IMR-90 (cell line): ENCODE data around the gene CHI3L1. TPM values are rescaled to one million over a fixed set of nuclear protein-coding genes. Genes with fewer than 3 reads are reported as not detected.

Experiments used
- ATAC-seq: fragments of 200-7000 bp; cut with Tn5 transposase; 2 replicates; pipeline ENCODE4 v1.9.1; 2020; ENCODE audit warnings: low read depth, mild to moderate bottlenecking, moderate library complexity
- BruUV-seq: library from RNA; stranded (reverse); fragments of 400-500 nt; replicated peaks from 2 replicates; lab custom pipeline; 2021; lab: Mats Ljungman, UMichigan
- CTCF ChIA-PET: fragments of 300-600 bp; formaldehyde crosslinking; extraction: SDS; loops from one replicate; lab custom pipeline; 2021; ENCODE audit warnings: antibody characterized with exemption; lab: Yijun Ruan, JAX
- POLR2A ChIA-PET: fragments of 300-600 bp; sonication (Branson Sonifier 250); formaldehyde crosslinking; loops from one replicate; lab custom pipeline; 2022; ENCODE audit warnings: antibody characterized with exemption; ENCODE audit not compliant: unreplicated experiment; lab: Charles Lee
- DNase-seq: peaks from one replicate; pipeline ENCODE4 v3.0.0; 2013
- H2AFZ ChIP-seq: replicated peaks from 2 replicates; pipeline ENCODE3; 2013; ENCODE audit warnings: low read length, mild to moderate bottlenecking; ENCODE audit not compliant: poor library complexity
- H2AK5ac ChIP-seq: 2 replicates; pipeline ENCODE4 v1.6.1; 2013; ENCODE audit warnings: low read depth, low read length, inconsistent platforms
- H2AK9ac ChIP-seq: replicated peaks from 2 replicates; pipeline ENCODE3; 2013; ENCODE audit warnings: mild to moderate bottlenecking, low read depth, low read length, moderate library complexity; ENCODE audit not compliant: poor library complexity
- H2BK120ac ChIP-seq: 2 replicates; pipeline ENCODE4 v1.6.1; 2013; ENCODE audit warnings: low read depth, low read length, inconsistent platforms
- H2BK15ac ChIP-seq: 3 replicates; pipeline ENCODE4 v1.6.1; 2013; ENCODE audit warnings: low read depth, low read length, inconsistent platforms
- H2BK20ac ChIP-seq: 2 replicates; pipeline ENCODE4 v1.6.1; 2013; ENCODE audit warnings: low read depth, mild to moderate bottlenecking, inconsistent platforms, low read length, moderate library complexity
- H2BK5ac ChIP-seq: 2 replicates; pipeline ENCODE4 v1.6.1; 2013; ENCODE audit warnings: mild to moderate bottlenecking, low read depth, low read length, inconsistent platforms; ENCODE audit not compliant: poor library complexity, severe bottlenecking
- H3K14ac ChIP-seq: replicated peaks from 2 replicates; pipeline ENCODE4 v1.6.1; 2013; ENCODE audit warnings: low read depth, low read length, inconsistent platforms
- H3K18ac ChIP-seq: 2 replicates; pipeline ENCODE4 v1.6.1; 2013; ENCODE audit warnings: low read depth, low read length, control low read depth
- H3K23ac ChIP-seq: 2 replicates; pipeline ENCODE4 v1.6.1; 2013; ENCODE audit warnings: low read depth, low read length, inconsistent platforms
- H3K27ac ChIP-seq: 2 replicates; pipeline ENCODE4 v1.5.1; 2013; ENCODE audit warnings: mild to moderate bottlenecking, control low read depth, low read length; ENCODE audit not compliant: insufficient read depth
- H3K27me3 ChIP-seq: 2 replicates; pipeline ENCODE4 v1.6.1; 2013; ENCODE audit warnings: low read length; ENCODE audit not compliant: control insufficient read depth, insufficient read depth
- H3K36me3 ChIP-seq: 2 replicates; pipeline ENCODE4 v1.6.1; 2013; ENCODE audit warnings: low read length, mixed read lengths; ENCODE audit not compliant: control insufficient read depth, insufficient read depth
- H3K4ac ChIP-seq: 2 replicates; pipeline ENCODE4 v1.6.1; 2013; ENCODE audit warnings: low read depth, low read length, inconsistent platforms
- H3K4me1 ChIP-seq: 2 replicates; pipeline ENCODE4 v1.6.1; 2013; ENCODE audit warnings: low read length, mixed read lengths; ENCODE audit not compliant: control insufficient read depth, insufficient read depth
- H3K4me2 ChIP-seq: 2 replicates; pipeline ENCODE4 v1.6.1; 2013; ENCODE audit warnings: low read depth, mild to moderate bottlenecking, control low read depth, low read length, moderate library complexity
- H3K4me3 ChIP-seq: 2 replicates; pipeline ENCODE4 v1.5.1; 2013; ENCODE audit warnings: low read depth, mild to moderate bottlenecking, control low read depth, low read length, moderate library complexity; ENCODE audit not compliant: insufficient read depth
- H3K56ac ChIP-seq: 2 replicates; pipeline ENCODE4 v1.6.1; 2013; ENCODE audit warnings: low read length, inconsistent platforms; ENCODE audit not compliant: insufficient read depth; ENCODE audit errors: extremely low read depth
- H3K79me1 ChIP-seq, 2 experiments: 2 replicates each; pipeline ENCODE4 v1.6.1; 2013; ENCODE audit warnings: low read length in 2 of 2, inconsistent platforms in 1 of 2, low read depth in 1 of 2
- H3K9ac ChIP-seq: 2 replicates; pipeline ENCODE4 v1.6.1; 2013; ENCODE audit warnings: low read depth, low read length, control low read depth
- H3K9me1 ChIP-seq: 2 replicates; pipeline ENCODE4 v1.6.1; 2013; ENCODE audit warnings: low read length, inconsistent platforms; ENCODE audit not compliant: insufficient read depth
- H3K9me3 ChIP-seq: 2 replicates; pipeline ENCODE4 v1.6.1; 2013; ENCODE audit warnings: low read length; ENCODE audit not compliant: control insufficient read depth, insufficient read depth
- H4K20me1 ChIP-seq: 2 replicates; pipeline ENCODE4 v1.6.1; 2013; ENCODE audit warnings: low read length, inconsistent platforms; ENCODE audit not compliant: insufficient read depth
- H4K5ac ChIP-seq: 2 replicates; pipeline ENCODE4 v1.6.1; 2013; ENCODE audit warnings: mild to moderate bottlenecking, low read depth, low read length, control low read depth
- H4K8ac ChIP-seq, 2 experiments: 2 replicates each; pipeline ENCODE4 v1.6.1; 2013; ENCODE audit warnings: low read depth in 2 of 2, low read length in 2 of 2, control low read depth in 1 of 2, inconsistent platforms in 1 of 2
- H4K91ac ChIP-seq: 2 replicates; pipeline ENCODE4 v1.6.1; 2013; ENCODE audit warnings: low read depth, low read length, inconsistent platforms; ENCODE audit not compliant: insufficient read depth
- BHLHE40 ChIP-seq: fragments of 150-350 bp; IDR thresholded peaks from 2 replicates; pipeline ENCODE4 v1.6.1; 2016; ENCODE audit warnings: mild to moderate bottlenecking, low read depth, low read length
- CEBPB ChIP-seq: IDR thresholded peaks from 2 replicates; pipeline ENCODE4 v1.6.1; 2012; ENCODE audit warnings: low read depth, low read length, improper control_type of control experiment
- CHD1 ChIP-seq: IDR thresholded peaks from 2 replicates; pipeline ENCODE4 v1.6.1; 2012; ENCODE audit warnings: low read depth, low read length, improper control_type of control experiment
- FOS ChIP-seq: fragments of 150-350 bp; IDR thresholded peaks from 2 replicates; pipeline ENCODE4 v1.6.1; 2016; ENCODE audit warnings: low read depth, low read length
- MAFK ChIP-seq: IDR thresholded peaks from 2 replicates; pipeline ENCODE4 v1.6.1; 2012; ENCODE audit warnings: low read depth, low read length, improper control_type of control experiment
- MAZ ChIP-seq: IDR thresholded peaks from 2 replicates; pipeline ENCODE4 v1.6.1; 2012; ENCODE audit warnings: low read depth, mild to moderate bottlenecking, low read length, improper control_type of control experiment, moderate library complexity, borderline replicate concordance
- MXI1 ChIP-seq: IDR thresholded peaks from 2 replicates; pipeline ENCODE4 v1.6.1; 2012; ENCODE audit warnings: low read depth, mild to moderate bottlenecking, low read length, moderate library complexity, borderline replicate concordance
- NFE2L2 ChIP-seq: fragments of 150-350 bp; IDR thresholded peaks from 2 replicates; pipeline ENCODE4 v1.6.1; 2016; ENCODE audit warnings: low read depth, mild to moderate bottlenecking, low read length
- POLR2A ChIP-seq: IDR thresholded peaks from 2 replicates; pipeline ENCODE4 v1.6.1; 2012; ENCODE audit warnings: mild to moderate bottlenecking, low read depth, low read length
- RAD21 ChIP-seq: IDR thresholded peaks from 2 replicates; pipeline ENCODE4 v1.6.1; 2012; ENCODE audit warnings: low read length, improper control_type of control experiment
- SMC3 ChIP-seq: fragments of 150-350 bp; IDR thresholded peaks from 2 replicates; pipeline ENCODE4 v1.6.1; 2016; ENCODE audit warnings: low read depth, mild to moderate bottlenecking, antibody characterized with exemption, low read length, moderate library complexity
- WGBS, 2 experiments: methylation state at CpG; one replicate each; pipeline versions ENCODE4 v1.1.5 to v1.1.7; 2013; ENCODE audit warnings: missing lambda C conversion rate in 2 of 2; ENCODE audit not compliant: insufficient read length in 1 of 2; ENCODE audit errors: extremely low coverage in 2 of 2; 5-methylcytosine and 5-hydroxymethylcytosine counted together
- dilution Hi-C: fragments of 300-500 bp; cut with HindIII; formaldehyde crosslinking; loops from one replicate; pipeline ENCODE4 v1.14.3; 2018; ENCODE audit warnings: low sequenced_read_pairs; ENCODE audit not compliant: unreplicated experiment
- in situ Hi-C: fragments of 300-500 bp; cut with MboI; formaldehyde crosslinking; loops from 3 replicates; pipeline ENCODE4 v1.14.3; 2019; ENCODE audit warnings: low sequenced_read_pairs, inconsistent platforms, mixed read lengths
- intact Hi-C: fragments of 100-400 bp; cut with micrococcal nuclease; formaldehyde crosslinking; loops from 2 replicates; pipeline ENCODE4 v1.10.0; 2022
- polyA plus RNA-seq, 3 experiments: library from polyadenylated mRNA; depleted of rRNA; stranded (reverse); fragments of >200 nt; gene quantifications; 2 replicates each; pipeline ENCODE4 v1.2.3, GENCODE V29; 2012; ENCODE audit warnings: low replicate concordance in 1 of 3
- total RNA-seq: library from RNA; depleted of rRNA; stranded (reverse); fragments of >200 nt; gene quantifications from 2 replicates; pipeline ENCODE4 v1.2.3, GENCODE V29; 2012
- TF ChIP-seq, protein P1 (sequence below): fragments of 150-350 bp; IDR thresholded peaks from 2 replicates; pipeline ENCODE4 v1.6.1; 2016; ENCODE audit warnings: low read depth, mild to moderate bottlenecking, low read length, moderate library complexity, borderline replicate concordance
- TF ChIP-seq, protein P2 (sequence below): fragments of 150-350 bp; IDR thresholded peaks from 2 replicates; pipeline ENCODE4 v1.6.1; 2017; ENCODE audit warnings: mild to moderate bottlenecking, antibody characterized with exemption, low read length, low read depth
- TF ChIP-seq, protein P3 (sequence below): conservative IDR thresholded peaks from 2 replicates; pipeline ENCODE4 v1.5.1; 2012; ENCODE audit warnings: mild to moderate bottlenecking, low read depth, low read length, improper control_type of control experiment

The CHI3L1 gene
- total and polyA plus RNA-seq, 2 of the 4 experiments (the other 2 are of a cell fraction) = 0.17 TPM; not detected in 1

DNA sequence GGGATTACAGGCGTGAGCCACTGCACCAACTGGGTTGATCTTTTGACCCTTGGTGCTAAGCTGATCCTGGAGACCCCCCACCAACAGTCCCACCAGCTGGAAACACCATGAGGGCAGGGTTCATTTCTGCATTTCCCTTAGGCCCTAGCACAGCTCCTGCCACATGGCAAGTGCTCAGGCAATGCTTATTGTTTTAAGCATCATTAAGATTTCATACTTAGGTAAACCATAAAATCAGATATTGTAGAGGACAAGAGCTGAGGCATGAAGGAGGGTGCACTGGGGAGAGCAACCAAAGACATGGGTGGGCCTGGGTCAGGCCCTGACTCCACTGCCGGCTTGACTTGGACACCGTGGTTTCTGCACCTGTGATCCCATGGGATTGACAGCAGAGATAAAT, 25.3 kb upstream of the CHI3L1 start:
- no peak for DNase-seq
- in situ Hi-C loops = loop anchor here (5.0 kb wide), 1 partner anchor 95 kb away; no protein-coding TSS in a partner anchor
- no peaks in the 10 kb centered on the region; the same call in 1 of the 2 replicates for H4K20me1 ChIP-seq
- no peak overlapping the region for H4K8ac ChIP-seq
- H3K4me1 ChIP-seq = no peaks in the 10 kb centered on the region
- H3K4ac ChIP-seq = no peak overlapping the region
- TF ChIP-seq, protein P1, sequence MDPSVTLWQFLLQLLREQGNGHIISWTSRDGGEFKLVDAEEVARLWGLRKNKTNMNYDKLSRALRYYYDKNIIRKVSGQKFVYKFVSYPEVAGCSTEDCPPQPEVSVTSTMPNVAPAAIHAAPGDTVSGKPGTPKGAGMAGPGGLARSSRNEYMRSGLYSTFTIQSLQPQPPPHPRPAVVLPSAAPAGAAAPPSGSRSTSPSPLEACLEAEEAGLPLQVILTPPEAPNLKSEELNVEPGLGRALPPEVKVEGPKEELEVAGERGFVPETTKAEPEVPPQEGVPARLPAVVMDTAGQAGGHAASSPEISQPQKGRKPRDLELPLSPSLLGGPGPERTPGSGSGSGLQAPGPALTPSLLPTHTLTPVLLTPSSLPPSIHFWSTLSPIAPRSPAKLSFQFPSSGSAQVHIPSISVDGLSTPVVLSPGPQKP = no peak
- no peak for TF ChIP-seq FOS
- TF ChIP-seq, protein P2, sequence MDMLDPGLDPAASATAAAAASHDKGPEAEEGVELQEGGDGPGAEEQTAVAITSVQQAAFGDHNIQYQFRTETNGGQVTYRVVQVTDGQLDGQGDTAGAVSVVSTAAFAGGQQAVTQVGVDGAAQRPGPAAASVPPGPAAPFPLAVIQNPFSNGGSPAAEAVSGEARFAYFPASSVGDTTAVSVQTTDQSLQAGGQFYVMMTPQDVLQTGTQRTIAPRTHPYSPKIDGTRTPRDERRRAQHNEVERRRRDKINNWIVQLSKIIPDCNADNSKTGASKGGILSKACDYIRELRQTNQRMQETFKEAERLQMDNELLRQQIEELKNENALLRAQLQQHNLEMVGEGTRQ = no peak
- no peak for TF ChIP-seq MXI1
- TF ChIP-seq MAFK = no peak
- TF ChIP-seq, protein P3, sequence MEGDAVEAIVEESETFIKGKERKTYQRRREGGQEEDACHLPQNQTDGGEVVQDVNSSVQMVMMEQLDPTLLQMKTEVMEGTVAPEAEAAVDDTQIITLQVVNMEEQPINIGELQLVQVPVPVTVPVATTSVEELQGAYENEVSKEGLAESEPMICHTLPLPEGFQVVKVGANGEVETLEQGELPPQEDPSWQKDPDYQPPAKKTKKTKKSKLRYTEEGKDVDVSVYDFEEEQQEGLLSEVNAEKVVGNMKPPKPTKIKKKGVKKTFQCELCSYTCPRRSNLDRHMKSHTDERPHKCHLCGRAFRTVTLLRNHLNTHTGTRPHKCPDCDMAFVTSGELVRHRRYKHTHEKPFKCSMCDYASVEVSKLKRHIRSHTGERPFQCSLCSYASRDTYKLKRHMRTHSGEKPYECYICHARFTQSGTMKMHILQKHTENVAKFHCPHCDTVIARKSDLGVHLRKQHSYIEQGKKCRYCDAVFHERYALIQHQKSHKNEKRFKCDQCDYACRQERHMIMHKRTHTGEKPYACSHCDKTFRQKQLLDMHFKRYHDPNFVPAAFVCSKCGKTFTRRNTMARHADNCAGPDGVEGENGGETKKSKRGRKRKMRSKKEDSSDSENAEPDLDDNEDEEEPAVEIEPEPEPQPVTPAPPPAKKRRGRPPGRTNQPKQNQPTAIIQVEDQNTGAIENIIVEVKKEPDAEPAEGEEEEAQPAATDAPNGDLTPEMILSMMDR = no peak
- no peak for TF ChIP-seq MAZ
- TF ChIP-seq RAD21 = no peak
- TF ChIP-seq NFE2L2 = no peak
- no peak for TF ChIP-seq CHD1
- no peak for TF ChIP-seq BHLHE40
- TF ChIP-seq POLR2A = no peak
- no peak for TF ChIP-seq CEBPB
- no peak for TF ChIP-seq SMC3
- no peak overlapping the region for H3K56ac ChIP-seq
- H2AK9ac ChIP-seq = peak overlapping the region; percentile 37
- no peak overlapping the region for H3K18ac ChIP-seq
- H3K9ac ChIP-seq = no peak overlapping the region
- no peak overlapping the region for H2BK120ac ChIP-seq
- ChIA-PET CTCF (interaction anchor here (0.8 to 3.4 kb wide), 2 partner anchors 94 to 172 kb away, joined by 4 to 14 read pairs; no protein-coding TSS in a partner anchor), POLR2A (no interaction called here)
- no CpG with 5 or more reads among the region's 3 CpGs for WGBS, 2 experiments
- H3K9me1 ChIP-seq = no peaks in the 10 kb centered on the region
- no peak overlapping the region for H2AK5ac ChIP-seq
- H3K14ac ChIP-seq = no peak overlapping the region
- no peak overlapping the region for H4K5ac ChIP-seq
- no peak overlapping the region for H3K23ac ChIP-seq
- H3K79me1 ChIP-seq = no peaks in the 10 kb centered on the region
- no peak overlapping the region for H2BK5ac ChIP-seq
- H2AFZ ChIP-seq = no peak overlapping the region
- BruUV-seq = no TSS peak
- H3K4me3 ChIP-seq = no peak overlapping the region
- dilution Hi-C loops = no loop called here
- ATAC-seq = no peak
- intact Hi-C loops = no loop called here
- H3K9me3 ChIP-seq = no peaks in the 10 kb centered on the region
- no peak overlapping the region for H4K91ac ChIP-seq
- peaks cover 14% of the 10 kb centered on the region for H3K27me3 ChIP-seq
- no peaks in the 10 kb centered on the region for H3K36me3 ChIP-seq
- no peak overlapping the region for H3K4me2 ChIP-seq
- no peak overlapping the region for H3K27ac ChIP-seq
- H2BK15ac ChIP-seq = no peak overlapping the region
- no peak overlapping the region for H2BK20ac ChIP-seq
